Tibial nerve (tissue), 4 donors: ENCODE results near the gene SEMA5B.
A peak's percentile ranks its signal among the peaks of the same experiment; 100 is the strongest.

Source experiments
- CTCF ChIP-seq, 5 experiments: fragments of 200-600 bp in 3 of 5; fragments of 450-650 bp in 2 of 5; sonication (generic) in 3 of 5; IDR thresholded peaks; one replicate each; pipeline ENCODE4 v1.5.1; 2016 to 2019; ENCODE audit warnings: antibody characterized with exemption in 5 of 5, mild to moderate bottlenecking in 3 of 5, moderate library complexity in 2 of 5
- EP300 ChIP-seq, 2 donors: sonication (generic); formaldehyde crosslinking; IDR thresholded peaks; one replicate each; pipeline ENCODE4 v1.6.1; 2017; ENCODE audit warnings: antibody characterized with exemption in 2 of 2, mild to moderate bottlenecking in 1 of 2
- POLR2A ChIP-seq, 2 donors: fragments of 450-650 bp; IDR thresholded peaks; one replicate each; pipeline ENCODE4 v1.6.1; 2017; ENCODE audit warnings: antibody characterized with exemption in 2 of 2, mild to moderate bottlenecking in 2 of 2, moderate library complexity in 2 of 2

DNA sequence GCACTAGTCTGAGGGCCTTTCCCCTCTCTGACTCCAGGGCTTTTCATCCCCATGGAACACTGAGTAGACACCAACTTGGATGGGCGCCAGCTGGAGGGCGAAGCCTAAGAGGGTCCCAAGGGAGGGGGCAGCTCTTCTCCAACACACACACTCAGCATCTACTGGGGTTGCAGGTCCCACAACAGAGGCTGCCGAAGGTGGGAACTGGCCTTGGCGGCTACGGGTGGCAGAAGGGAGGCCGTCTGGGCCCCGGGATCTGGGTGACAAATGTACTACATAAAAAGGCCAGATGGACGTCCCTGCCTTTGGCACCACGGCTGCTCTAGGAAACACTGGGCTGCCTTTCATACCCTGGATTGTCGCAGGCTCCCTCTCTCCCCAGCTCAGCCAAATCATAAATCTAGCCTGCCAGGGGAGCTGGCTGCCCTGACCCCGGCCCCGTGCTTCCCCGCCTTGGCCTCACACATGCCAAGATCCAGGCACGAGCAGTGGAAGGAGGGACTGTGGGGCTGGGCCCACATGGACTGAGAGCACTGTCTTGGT, 31.5 kb downstream of the SEMA5B start:
- peak in 1 of 2 donors; percentile 22 for TF ChIP-seq EP300 (IDR thresholded peaks at IDR 0.05)
- TF ChIP-seq CTCF (IDR thresholded peaks at IDR 0.05): no peak
- no peak for TF ChIP-seq POLR2A (IDR thresholded peaks at IDR 0.05)
